AG09319 (cell line): Measurements from ENCODE around the gene PDZD2.

ENCODE experiments used
- DNase-seq: peaks from one replicate; pipeline ENCODE4 v3.0.0-alpha.2; 2010; ENCODE audit warnings: low read depth; ENCODE audit errors: extremely low read depth
- CTCF ChIP-seq: IDR thresholded peaks from 2 replicates; pipeline ENCODE4 v1.5.1; 2011; ENCODE audit warnings: low read depth, mild to moderate bottlenecking, inconsistent platforms, low read length, moderate library complexity

PDZD2 gene

GRCh38 chr5:31921852-31922305 lies 282.9 kb downstream of the PDZD2 start:
- no peak for TF ChIP-seq CTCF
- no peak for DNase-seq

GRCh38 chr5:31924005-31924404 lies 285.1 kb downstream of the PDZD2 start:
- DNase-seq: no peak
- TF ChIP-seq CTCF: no peak

GRCh38 chr5:31931874-31932273 lies 292.9 kb downstream of the PDZD2 start:
- no peak for DNase-seq
- TF ChIP-seq CTCF: no peak

- no peak for DNase-seq
- no peak for TF ChIP-seq CTCF
Measured at GRCh38 chr5:31934156-31934555, 295.2 kb downstream of the PDZD2 start.

- no peak for TF ChIP-seq CTCF
- no peak for DNase-seq
Measured at GRCh38 chr5:31935496-31936369, 296.8 kb downstream of the PDZD2 start.

GRCh38 chr5:31936683-31937082 lies 297.8 kb downstream of the PDZD2 start:
- TF ChIP-seq CTCF: no peak

GRCh38 chr5:31937226-31937625 lies 298.3 kb downstream of the PDZD2 start:
- DNase-seq: no peak
- no peak for TF ChIP-seq CTCF

More at GRCh38 chr5:31936683-31937082, 297.8 kb downstream of the PDZD2 start:
- no peak for DNase-seq
